SKM-1 treated with dmso at 0.1 percent for 144 hours (cell line): Measurements from ENCODE around the gene COA7.

ENCODE experiments used
- DNase-seq: peaks from one replicate; lab custom pipeline; 2025; ENCODE audit not compliant: unreplicated experiment; lab: John Stamatoyannopoulos, UW

COA7 gene

GRCh38 chr1:52670604-52671003 is 27.5 kb downstream of the COA7 start:
- DNase-seq: no peak

- DNase-seq: no peak
These were observed 28.5 kb downstream of the COA7 start for GRCh38 chr1:52669696-52670095.

DNA sequence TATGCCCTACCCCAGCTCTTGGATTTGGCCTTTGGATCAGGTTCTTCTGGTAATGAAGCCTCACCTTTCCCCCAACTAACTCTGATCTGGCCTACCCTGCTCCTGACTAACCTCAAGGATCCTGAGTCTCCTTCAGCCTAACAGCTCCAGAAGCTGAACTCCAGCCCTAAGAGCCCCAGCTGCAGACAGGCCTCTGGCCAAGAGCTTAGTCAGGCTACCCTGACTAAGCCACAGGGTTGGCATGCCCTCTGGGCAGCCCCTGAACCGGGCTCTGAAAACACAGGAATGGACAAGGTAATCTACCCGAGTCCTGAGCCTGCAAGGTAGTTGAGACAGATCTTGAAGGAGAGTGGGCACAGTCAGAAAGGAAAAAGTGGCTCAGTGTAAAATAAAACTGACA is 29.4 kb downstream of the COA7 start:
- DNase-seq: no peak

GRCh38 chr1:52667984-52668383 is 30.2 kb downstream of the COA7 start:
- no peak for DNase-seq

DNA sequence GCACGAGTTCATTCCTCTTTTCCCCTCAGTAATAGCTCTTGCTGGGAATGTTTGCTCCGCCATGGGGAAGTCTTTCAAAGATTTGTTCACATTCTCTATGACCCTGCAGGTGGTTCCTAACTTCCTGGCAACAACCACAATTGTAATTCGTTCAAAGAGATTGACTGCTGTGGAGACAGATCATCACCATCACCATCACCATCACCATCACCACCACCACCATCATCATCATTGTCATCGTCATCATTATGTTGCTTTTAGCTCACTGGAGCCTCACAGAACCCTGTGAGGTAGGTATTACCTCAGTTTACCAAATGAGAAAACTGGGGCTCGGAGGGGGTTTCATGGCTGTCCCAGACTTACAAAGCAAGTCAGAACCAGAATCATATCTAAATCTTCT is 30.9 kb downstream of the COA7 start:
- no peak for DNase-seq

- no peak for DNase-seq
These were observed 32.9 kb downstream of the COA7 start for GRCh38 chr1:52665006-52665941.

- DNase-seq: no peak
These were observed 34.4 kb downstream of the COA7 start for GRCh38 chr1:52663716-52664115.

- no peak for DNase-seq
These were observed 35.4 kb downstream of the COA7 start for GRCh38 chr1:52662645-52663313.

GRCh38 chr1:52660807-52661206 is 37.3 kb downstream of the COA7 start:
- DNase-seq: no peak

GRCh38 chr1:52659851-52660596 is 38.1 kb downstream of the COA7 start:
- no peak for DNase-seq

- DNase-seq: no peak
These were observed 38.8 kb downstream of the COA7 start for GRCh38 chr1:52659356-52659755.

DNA sequence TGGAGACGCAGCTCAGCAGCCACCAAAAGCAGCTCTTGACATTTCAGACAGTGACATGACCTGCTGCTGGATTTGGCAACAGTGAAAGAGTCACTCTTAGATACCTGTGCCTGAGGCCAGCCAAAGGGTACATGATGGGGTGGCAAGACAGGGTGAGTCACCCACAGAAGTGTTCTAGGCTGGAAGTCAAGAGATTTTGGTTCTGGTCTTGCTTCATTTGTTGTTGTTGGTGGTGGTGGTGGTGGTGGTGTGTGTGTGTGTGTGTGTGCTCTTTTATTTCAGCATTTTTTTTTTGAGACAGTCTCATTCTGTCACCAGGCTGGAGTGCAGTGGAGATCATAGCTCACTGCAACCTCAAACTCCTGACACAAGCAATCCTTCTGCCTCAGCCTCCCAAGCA is 39.4 kb downstream of the COA7 start:
- DNase-seq: no peak

DNA sequence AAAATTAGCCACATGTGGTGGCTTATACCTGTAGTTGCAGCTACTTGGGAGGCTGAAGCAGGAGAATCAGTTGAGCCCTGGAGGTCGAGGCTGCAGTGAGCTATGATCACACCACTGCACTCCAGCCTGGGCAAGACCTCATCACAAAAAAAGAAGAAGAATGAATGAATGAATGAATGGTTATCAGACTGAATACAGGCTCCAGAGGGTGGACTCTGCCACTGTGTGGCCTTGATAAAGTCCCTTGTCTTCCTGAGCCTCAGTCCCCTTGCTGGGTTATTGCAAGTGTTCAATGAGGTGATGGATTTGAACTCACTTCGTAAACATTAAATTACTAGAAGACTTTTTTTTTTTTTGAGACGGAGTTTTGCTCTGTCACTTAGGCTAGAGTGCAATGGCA is 40.4 kb downstream of the COA7 start:
- no peak for DNase-seq

DNA sequence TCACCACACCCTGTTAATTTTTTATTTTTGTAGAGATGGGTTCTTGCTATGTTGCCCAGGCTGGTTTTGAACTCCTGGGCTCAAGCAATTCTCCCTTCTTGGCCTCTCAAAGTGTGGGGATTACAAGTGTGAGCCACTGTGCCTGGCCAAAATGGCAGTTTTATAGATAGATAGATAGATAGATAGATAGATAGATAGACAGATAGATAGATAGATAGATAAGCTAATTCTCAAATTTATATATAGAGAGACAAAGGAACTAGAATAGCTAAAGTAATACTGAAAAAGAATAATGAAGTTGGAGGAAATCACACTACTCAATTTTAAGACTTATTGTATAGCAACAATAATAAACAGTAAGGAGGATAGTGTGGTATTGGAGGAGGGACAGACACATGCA is 44.1 kb downstream of the COA7 start:
- no peak for DNase-seq

DNA sequence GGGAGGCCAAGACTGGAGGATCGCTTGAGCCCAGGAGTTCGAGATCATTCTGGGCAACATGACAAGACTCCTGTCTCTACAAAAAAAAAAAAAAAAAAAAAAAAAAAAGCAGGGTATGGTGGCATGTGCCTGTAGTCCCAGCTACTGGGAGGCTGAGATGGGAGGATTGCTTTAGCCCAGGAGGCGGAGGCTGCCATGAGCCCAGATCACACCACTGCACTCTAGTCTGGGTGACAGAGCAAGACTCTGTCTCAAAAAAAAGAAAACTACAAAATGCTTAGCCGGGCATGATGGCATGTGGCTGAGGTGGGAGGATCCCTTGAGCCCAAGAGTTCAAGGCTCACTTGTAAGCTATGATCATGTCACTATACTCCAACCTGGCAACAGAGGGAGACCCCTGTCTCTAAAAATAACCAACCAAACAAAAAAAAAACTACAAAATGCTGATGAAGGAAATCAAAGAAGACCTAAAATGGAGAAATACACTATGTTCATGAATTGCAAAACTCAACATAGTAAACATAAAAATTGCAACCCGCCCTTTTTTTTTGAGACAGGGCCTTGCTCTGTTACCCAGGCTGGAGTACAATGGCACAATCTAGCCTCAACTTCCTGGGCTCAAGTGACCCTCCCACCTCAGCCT is 44.8 kb downstream of the COA7 start:
- DNase-seq: no peak

DNA sequence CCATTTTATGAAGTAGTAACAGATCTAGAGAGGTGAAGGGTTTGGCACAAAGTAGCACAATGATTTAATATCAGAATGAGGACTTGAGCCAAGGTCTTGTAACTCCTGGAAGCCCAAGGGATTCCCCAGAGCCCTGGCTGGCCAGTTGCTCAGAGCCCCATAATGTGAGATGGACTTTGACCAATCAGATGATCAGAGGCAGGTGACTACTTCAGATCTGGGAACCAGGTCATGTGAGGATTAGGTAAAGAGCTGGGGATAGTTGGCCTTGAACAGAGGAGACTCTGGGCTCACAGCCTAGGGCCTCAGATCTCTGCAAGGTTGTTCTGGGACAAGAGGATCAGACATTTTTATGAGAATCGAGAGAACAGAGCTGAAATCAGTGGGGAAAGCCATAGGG is 46.2 kb downstream of the COA7 start:
- no peak for DNase-seq

DNA sequence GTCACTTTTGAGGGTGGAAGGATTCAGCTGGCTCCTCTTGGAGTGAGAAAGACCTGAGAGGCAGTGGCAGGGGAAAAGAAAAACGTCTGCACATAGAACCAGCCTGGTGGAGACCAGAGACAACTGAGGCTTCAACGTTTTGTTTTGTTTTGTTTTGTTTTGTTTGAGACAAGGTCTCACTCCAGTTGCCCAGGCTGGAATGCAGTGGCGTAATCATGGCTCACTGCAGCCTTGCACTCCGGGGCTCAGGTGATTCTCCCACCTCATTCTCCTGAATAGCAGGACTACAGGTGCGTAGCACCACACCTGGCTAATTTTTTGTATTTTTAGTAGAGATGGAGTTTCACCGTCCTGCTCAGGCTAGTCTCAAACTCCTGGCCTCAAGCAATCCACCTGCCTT is 52.9 kb downstream of the COA7 start:
- DNase-seq: no peak

DNA sequence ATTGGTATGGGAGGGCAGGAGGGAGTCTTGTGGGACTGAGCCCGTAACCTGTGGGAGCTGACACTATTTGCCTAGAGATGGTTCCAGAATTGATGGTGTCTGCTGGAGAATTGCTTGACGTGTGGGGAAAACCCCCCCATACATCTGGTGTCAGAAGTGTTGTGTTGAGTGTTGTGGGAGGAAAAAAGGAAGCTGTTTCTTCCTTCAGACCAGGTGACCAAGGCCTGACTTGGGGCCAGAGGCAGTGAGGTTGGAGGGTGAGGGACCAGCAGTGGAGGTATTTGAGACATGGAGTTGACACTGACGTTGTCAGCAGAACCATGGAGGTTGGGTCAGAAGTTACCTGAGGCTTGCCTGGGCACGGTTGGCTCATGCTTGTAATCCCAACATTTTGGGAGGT is 56.8 kb downstream of the COA7 start:
- peak; percentile 27 for DNase-seq

- DNase-seq: no peak
These were observed 57.5 kb downstream of the COA7 start for GRCh38 chr1:52640697-52641096.

GRCh38 chr1:52637946-52638345 is 60.2 kb downstream of the COA7 start:
- no peak for DNase-seq
